ENCODE data around the gene RAB43.
"Not testable (repeated sequence)": the region's sequence is repeated elsewhere in the genome, so short reads cannot be mapped to it uniquely, and the experiment has no call there.

Gene RAB43

DNA sequence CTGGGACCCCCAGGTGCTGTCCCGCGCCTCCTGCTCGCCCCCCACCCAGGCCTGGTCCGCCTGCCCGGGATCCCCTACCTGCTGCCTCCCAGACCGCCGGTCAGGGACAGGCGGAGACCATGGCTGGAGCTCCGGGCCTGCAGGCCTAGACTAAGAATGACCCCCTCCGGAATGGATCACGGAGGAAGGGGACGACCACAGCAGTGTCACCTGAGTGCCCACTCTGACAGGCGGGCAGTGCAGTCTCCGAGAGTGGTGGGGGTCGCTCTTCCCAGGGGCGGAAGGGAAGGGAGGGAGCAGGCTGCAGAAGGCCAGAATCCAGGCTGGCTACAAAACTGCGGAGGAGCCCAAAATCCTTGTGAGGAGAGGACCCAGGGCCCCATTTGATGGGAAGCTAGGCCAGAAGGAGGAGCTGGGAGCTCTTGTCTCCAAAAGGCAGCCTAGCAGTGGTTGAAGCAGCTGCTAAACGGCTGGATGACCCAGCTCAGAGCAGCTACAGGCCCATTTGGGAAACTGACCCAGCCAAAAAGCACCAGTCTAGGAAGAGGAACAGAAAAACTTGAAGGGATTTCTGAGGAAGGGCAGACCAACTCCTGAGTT is 908 bp upstream of the RAB43 start:
- DNase-seq = no peak

DNA sequence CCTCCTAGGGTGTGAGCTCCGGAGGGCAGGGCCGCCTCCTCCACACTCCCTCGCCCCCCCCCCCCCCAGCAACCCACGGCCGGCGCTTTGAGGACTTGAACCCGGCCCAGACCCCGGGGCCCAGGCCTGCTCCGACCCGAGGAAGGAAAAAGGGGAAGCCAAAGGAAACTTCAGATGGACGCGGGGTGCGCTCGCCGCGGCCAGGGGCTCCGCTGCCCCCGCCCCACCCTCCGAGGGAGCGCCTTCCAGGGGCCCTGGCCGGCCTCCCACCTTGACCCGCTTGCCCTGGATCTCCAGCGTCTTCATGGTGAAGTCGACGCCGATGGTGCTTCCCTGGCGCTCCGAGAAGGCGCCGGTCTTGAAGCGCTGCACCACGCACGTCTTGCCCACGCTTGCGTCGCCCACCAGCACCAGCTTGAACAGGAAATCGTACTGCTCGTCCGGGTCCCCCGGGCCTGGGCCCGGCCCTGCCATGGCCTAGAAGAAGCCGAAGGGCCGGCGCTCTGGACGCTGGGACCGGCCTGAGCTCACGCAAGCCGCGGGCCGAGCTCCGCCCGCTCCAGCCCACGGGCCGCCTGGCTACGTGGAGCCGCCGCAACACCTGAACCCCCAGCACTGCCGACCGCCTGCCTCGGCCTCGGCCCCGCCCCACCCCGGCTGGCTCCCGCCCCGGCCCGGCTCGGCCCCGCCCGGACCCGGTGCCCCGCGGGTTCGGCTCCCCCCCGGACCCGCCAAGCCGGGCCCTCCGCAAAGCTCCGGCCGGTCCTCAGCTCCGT is 400 bp downstream of the RAB43 start:
- DNase-seq = peak in 2 of 56 donors; percentile 42 to 55

DNA sequence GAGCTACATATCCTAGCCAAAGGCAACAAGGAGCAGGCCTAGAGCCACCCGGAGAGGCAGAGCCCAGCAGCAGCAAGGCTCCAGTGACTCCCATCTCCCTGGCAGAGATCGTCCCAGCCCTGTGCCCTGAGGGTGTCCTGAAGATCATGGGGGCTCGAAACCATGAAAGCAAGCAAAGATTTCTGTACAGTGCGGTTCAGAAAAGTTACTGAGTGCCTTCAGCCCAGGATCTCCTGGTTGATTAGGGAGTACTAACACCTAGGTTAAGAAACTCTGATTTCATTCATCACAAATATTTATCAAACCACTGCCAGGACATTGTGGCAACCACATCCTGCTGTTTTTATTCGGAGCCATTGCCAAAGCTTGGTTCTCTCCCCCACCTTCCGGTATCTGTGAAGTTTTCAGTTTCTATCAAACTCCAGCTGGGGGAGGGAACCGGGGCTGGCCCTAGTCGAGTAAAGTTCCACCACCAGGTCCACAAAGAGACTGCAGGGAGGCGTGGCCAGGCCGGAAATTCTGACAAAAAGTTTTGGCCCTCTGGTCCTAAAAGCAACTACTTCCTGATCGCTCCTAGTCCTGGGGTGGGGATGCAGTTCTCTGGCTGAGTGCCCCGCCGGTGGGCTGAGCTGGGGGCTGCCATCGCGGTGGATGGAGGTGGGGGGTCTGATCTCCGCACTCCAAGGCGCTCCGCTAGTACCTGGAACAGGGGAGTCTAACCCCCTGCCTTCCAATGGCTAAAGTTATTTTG is 1.2 kb downstream of the RAB43 start:
- peak in 36 of 56 donors; percentile 11 to 62 (median 32) for DNase-seq

DNA sequence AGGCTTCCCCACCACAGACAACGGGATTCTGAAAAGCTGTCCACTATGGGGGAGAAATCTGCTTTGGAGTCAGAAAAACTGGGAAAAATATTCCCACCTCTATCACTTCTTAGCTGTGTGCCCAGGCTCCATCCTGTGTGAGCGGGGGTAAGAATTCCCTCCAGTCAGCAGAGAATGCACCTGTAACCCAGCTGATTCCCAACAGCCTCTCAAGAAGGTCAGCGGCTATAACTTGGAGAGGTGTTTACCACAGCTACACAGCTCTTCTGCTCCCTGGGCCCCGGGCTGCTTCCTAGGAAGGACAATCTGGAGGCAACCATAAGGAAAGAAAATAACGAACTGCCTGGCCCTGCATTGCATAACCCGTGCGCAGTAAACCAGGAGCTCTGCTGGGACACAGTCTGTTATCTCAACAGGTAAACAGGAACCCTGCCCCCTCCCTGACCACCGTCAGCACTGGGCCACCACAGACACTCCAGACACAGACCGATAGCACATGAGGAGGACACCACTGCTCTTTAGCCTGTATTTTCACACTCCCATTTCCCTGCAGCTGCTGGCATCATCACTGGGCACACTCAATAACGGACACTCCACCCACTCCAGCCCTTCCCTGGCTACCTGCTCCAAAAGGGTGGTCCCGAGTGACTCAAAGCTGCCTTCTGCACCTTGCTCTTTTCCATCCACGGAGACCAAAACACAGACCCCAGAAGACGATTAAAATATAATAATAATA is 2.1 kb downstream of the RAB43 start:
- DNase-seq = no peak

DNA sequence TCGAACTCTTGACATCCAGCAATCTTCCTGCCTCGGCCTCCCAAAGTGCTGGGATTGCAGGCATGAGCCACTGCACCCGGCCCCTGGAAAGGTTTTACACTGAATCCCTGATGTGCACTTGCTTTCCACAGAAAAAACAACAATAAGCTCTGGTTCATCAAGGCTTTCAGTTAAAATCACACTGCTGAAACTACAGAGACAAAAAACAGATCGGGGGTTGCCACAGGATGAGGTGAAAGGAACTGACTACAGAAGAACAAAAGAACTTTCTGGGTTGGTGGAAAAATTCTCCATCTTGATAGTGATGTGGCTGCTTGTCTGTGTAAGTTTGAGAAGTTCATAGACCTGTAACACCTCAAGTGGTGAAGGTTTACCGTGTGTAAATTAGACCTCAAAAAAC is 2.9 kb downstream of the RAB43 start:
- no peak for DNase-seq

DNA sequence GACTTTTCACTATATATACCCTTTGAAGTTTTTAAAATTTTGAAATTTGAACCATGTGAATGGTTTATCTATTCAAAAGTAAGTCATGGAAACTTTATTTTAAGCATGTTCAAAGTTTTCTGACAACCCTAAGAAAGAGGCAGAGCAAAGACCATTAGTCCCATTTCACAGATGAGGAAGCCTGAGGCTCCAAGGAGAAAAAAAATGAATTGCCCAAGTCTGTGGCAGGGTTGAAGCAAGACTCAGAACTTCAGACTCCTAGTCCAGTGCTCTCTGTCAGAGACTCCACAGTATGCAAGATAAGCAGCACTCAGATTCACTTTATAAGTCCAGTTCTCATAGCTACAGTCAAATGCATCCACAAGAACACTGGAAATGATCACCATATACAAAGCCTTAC is 4.5 kb downstream of the RAB43 start:
- no peak for DNase-seq

DNA sequence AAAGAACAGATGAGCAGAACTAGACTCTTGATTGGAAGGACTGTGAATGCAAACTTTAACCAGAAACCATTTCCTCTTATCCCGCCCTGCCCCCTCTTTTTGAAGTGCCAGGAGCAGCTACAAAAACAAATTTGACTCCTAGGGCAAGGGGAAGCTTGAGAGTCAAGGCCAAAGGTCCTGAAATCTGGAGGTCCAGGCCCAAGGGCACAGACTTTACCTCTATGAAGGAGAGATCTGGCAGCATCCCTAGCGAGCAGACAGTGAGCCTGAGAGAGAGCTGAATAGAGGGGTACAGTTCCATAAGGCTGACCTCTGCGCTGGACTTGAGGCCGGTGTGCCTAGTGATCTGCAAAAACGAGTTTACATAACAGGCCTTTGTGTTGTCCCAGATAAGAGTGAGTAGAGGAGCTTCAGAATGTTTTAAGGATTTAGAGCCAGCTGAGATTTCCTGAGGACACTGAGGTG is 5.1 kb downstream of the RAB43 start:
- DNase-seq = no peak

DNA sequence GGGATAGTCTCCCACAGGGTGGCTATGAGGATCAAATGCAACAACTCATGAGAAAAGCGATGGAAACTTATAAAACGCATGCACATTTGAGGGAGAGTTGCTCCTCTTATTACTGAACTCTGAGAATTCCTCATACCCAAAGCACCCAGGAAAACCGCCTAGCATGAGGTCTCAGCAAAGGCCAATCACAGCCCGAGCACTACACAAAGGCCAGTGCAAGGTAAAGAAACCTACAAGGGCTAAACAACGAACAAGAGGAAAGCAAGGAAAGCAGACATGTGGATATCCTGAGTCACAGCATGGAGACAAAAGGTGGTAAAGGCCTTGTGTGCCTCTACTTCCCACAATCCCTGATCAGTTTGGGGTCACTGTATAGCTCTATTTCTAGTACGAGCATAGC is 7.1 kb downstream of the RAB43 start:
- no peak for DNase-seq

DNA sequence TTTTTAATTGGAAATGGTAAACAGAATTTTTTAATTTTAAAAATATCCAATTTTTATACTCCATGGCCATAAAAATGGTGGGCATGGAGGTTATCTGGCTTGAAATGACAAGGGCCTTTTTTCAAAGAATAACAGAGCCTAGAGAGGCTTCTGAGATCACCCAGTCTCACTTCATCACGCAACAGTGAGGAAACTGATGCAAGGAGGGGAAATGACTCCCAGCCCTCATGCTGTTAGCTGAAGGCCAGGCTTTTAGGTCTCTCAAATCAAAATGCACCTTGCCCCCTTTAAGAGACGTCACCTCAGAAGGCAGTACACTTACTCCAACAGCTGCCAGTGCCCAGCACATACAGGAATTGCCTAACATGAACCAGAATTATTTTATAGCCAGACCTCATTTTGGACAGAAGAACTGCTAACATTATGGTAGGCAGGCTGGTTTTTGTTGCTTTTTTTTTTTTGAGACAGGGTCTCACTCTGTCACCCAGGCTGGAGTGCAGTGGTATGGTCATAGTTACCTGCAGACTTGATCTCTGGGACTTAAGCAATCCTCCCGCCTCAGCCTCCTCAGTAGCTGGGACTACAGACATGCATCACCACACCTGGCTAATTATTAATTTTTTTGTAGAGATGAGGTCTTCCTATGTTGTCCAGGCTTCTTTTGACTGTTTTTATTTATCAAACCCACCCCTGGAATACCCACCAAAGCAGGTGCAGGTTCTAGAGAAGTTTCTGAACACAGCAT is 9.1 kb downstream of the RAB43 start:
- DNase-seq = no peak

DNA sequence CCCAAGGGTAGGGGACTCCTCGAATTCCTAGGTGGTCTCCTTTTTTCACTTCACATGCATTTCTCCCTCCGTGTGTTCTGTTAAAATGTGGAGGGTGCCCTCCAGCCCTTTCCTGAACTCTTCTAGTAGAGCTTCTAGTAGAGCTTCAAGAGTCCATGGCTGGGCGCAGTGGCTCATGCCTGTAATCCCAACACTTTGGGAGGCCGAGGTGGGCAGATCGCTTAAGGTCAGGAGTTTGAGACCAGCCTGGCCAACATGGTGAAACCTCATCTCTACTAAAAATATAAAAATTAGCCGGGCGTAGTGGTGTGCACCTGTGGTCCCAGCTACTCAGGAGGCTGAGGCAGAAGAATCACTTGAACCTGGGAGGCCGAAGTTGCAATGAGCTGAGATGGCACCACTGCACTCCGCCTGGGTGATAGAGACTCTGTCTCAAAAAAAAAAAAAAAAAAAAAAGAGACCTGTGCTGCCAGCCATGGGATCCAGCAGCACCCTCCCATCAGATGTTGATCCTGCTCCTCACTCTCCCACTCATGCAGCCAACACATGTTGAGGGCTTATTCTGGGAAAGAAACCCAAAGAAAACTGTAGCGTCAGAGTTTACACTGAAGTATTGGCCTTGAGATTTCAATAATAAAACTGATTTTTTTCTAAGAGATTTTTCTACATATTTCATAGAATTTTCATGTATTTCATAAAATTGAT is 10.4 kb downstream of the RAB43 start:
- not testable (repeated sequence) for DNase-seq

DNA sequence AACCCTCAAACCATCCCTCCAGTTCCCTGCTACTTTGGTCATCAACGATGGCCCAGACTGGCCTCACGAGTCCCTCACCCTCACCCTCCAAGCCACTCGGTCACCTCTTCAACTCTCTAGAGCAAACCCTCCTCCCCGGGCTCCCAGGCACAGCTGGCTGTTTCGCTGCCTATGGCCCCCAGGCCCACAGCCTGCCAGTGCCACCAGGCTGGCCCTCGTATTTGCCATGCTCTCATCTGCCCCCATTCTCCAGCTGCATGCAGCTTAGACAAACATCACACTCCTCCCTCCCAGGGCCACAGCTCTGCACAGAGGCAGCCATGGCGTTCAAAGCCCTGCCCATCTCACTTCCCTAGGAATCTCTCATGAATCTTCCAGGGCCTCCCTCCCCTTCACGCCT is 13.8 kb downstream of the RAB43 start:
- DNase-seq = no peak

DNA sequence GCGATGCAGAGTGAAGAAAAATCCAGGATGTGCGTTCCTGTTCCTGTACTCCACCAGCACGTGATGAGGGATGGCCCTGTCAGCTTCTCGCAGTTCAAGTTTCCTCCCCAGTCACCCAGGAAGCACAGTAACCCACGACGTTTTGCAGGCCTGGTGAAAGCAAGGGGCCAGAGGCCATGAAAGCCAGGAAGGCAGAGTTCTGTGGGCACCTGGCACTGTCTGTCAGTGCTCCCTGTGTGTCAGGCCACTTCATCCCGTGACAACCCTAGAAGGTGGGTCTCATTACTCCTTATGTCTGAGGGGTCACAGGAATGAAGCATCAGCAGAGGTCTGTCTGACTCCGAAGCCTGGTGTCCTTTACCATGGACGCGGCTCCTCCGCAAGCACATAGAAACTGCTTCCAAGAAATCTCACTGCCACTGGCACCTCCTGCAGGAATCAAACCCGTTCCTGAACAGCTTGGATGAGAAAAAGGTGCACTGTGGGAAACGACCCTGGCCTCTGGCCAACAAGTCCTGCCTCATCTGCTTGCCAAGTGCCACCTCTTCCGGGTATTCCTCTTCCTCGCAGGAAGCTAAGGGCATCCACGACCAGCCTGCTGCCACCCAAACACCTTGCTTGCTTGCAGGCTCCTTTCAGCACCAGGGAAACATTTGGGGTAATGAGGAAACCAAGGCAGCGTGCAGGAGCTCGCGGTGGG is 14.6 kb downstream of the RAB43 start:
- DNase-seq = no peak

DNA sequence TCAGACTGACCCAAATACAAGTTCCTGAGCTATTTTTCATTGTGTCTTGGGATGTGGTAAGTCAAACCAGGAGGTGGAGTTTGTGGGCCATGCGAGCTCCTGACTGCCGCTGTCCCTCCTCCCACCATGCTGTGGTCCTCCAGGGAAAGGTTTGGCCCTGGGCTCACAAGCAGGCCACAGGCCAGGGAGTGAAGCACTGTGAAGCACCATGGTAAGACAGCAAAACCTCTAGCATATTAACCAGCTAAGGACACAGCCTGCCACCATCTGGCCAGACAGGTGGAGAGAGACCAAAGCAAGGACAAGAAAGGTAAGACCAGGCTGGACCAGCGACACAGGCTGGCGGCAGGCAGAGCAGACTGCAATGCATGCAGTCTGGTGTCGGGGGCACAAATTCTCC is 15.3 kb downstream of the RAB43 start:
- no peak for DNase-seq

DNA sequence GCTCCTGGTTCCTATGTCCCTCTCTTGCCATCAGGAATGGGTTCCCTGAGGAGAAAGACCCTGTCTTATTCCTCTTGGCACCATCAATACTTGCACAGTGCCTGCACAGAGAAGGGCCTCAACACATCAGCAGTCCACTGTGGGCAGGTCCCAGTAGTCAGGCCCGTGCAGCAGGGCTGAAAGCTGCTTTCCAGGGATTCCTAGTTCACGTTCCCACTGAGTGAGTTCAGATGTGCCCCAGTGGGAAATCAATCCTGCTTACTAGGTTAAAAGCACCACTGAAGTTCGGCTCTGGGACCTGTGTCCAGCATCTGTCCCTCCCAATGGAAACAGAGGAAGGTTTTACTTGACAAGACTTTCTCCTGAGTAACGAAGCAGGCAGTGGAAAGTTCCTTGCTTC is 15.7 kb downstream of the RAB43 start:
- DNase-seq = no peak

DNA sequence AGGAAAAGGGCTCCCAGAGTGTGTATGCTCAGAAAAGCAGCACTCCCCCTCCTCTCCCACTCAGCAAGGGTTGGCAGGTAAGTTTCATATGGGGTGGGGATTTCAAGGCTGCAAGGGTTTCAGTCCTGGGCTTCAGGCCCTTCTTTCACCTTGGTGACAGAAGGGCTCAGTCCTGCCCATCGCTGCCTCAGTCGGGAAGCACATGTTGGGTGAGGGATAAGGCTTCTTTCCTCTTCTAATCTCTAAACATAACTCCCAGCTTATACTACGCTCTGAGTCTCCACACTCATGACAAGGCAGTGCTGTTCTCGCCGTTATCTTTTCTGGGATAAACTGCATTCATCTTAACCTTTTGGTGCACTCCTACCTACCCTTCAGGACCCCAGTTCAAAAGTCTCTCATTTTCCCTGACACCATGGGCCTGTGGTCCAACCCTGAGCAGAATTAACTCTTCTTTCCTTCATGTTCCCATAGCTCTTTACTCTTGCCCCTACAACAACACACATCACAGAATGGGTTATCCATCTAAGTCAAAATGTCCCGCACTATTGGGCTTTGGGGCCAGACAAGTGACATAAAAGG is 17.0 kb downstream of the RAB43 start:
- DNase-seq = no peak

DNA sequence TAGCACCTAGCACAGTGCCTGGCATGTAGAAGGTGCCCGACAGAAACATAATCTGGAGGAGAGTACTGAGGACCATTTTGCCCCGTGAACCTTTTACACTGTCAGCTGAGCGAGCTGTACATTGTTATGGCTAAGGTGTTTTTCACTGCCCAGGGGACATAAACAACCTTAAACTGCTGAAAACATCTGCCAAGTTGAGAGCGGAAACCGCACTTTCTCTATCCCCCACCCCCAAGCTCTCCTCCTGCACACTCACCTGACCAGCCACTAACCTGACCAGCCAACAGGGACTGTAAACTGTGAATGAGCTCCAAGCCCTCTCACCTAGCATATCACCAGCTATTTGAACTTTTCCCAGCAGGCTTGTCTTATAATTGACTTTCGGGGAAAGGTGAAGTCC is 17.6 kb downstream of the RAB43 start:
- no peak for DNase-seq

DNA sequence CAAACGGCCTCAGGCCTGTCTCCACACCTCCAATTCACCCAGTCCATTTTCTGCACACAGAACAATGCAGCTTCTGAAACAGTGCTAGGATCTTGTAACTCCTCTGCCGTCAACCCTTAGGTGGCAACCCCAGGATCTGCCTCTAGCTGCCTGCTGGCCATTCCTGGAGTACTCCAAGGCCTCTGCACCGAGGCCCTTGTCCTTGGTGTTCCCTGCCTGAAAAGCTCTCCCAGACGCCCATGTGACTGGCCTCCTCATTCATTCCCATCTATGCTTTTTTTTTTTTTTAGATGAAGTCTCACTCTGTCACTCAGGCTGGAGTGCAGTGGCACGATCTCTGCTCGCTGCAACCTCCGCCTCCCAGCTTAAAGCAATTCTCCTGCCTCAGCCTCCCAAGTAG is 18.3 kb downstream of the RAB43 start:
- no peak for DNase-seq

DNA sequence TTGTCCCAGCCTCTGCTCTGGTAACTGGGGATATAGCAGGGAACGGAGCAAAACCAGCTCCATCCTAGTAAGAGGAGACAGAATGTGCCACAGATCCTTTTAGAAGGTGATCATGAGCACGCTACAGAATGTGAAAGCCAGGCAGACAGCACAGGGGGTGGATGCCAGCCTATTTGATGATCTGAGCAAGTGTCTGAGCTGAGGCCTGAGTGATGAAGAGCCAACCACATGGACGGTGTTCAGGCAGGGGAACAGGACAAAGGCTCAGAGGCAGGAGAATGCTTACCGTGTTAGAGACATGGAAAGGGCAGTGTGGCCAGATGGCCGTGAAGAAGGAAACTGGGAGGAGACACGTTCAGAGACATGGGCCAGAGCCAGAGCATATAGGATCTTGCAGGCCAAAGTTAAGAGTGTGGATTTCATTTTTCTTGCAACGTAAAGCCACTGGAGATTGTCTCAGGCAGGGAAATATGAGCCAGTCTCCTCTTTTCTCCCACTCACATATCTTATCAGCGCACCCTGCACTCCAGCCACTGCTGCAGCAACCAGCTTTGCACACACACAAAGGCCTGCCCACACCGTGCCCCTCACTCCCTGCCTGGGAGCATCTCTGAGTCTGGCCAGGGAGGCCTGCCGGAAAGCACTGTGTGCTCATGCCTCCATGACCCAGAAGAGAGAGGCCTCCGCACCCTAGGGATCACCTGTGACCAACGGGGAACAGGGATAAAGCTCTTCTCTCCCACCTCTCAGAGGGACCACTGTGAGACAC is 20.1 kb downstream of the RAB43 start:
- no peak for DNase-seq

DNA sequence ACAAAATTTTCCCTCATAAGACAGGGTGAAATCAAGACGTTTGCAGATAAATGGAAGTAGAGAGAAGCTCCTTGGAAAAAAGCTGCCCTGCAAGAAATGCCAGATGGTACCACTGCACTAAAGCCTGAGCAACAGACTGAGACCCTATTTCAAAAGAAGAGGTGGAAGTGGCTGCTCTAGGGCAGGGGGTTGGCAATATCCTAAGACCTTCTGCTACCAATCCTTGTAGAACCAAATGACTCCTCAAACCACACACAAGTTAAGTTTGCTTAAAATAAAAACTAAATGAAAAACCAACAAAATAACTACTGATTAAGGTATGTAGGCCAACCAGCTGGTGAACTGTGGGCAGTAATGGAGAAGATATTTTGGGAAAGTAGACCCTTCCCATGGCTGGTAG is 21.3 kb downstream of the RAB43 start:
- DNase-seq = no peak
